ENCODE measurements around the gene GSG1L2. TPM values are rescaled to one million over a fixed set of nuclear protein-coding genes. Genes with fewer than 3 reads are reported as not detected.

Gene GSG1L2
- total RNA-seq, 2 donors from 2014 or later = not detected

- Mint-ChIP-seq H3K36me3 (ENCODE audit: low read depth) (no peaks in the 10 kb centered on the region), H3K4me1 (no peaks in the 10 kb centered on the region), H3K4me3 (no peak overlapping the region), H3K27me3 (peaks cover 19% of the 10 kb centered on the region), H3K27ac (no peak overlapping the region), H3K9me3 (no peaks in the 10 kb centered on the region)
- no peak for ATAC-seq (replicated peaks)
Measured at GRCh38 chr17:9837551-9838471, 15.9 kb upstream of the GSG1L2 start.

DNA sequence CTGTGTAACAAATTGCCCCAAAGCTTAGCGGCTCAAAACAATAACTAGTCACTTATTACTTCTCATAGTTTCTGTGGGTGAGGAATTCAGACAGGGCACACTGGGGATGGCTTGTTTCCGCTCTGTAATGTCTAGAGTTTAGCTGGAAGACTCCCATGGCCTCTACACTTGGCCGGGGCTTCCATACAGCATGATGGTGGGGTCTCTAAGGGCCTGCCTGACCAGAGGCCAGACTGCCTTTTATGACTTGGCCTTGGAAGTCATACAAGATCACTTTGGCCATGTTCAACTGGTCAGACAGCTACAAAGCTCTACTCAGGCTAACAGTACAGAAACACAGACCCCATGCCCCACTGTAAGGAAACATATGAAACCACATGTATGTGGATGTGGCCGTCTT lies 12.0 kb upstream of the GSG1L2 start:
- no peak for ATAC-seq (replicated peaks)
- no peak overlapping the region for H3K27ac Mint-ChIP-seq
- no peaks in the 10 kb centered on the region for H3K9me3 Mint-ChIP-seq
- H3K27me3 Mint-ChIP-seq = peaks cover 13% of the 10 kb centered on the region
- no peaks in the 10 kb centered on the region for H3K4me1 Mint-ChIP-seq
- no peak overlapping the region for H3K4me3 Mint-ChIP-seq
- H3K36me3 Mint-ChIP-seq (ENCODE audit: low read depth) = no peaks in the 10 kb centered on the region

DNA sequence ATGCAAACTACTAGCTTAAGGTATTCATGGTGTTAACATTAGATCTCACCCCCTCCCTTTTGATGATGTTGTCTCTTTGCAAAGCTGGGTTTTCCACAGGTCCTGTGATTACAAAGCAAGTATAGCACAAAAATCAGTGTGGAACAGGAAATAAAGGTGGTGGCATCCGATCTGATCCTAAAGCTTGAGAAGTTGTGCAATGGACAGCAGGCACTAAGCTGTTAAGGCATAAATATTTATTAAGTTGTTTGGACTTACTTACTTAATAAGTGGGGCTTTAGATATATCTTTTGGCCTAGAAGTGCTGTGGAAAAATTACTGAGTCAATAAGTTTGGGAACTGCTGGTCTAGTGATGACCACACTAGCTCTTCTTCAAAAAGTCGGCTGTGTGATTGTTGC lies 8.8 kb upstream of the GSG1L2 start:
- Mint-ChIP-seq H3K27ac (no peak overlapping the region), H3K4me1 (no peaks in the 10 kb centered on the region), H3K27me3 (peaks cover 9% of the 10 kb centered on the region), H3K9me3 (no peaks in the 10 kb centered on the region), H3K4me3 (no peak overlapping the region), H3K36me3 (ENCODE audit: low read depth) (no peaks in the 10 kb centered on the region)
- no peak for ATAC-seq (replicated peaks)

DNA sequence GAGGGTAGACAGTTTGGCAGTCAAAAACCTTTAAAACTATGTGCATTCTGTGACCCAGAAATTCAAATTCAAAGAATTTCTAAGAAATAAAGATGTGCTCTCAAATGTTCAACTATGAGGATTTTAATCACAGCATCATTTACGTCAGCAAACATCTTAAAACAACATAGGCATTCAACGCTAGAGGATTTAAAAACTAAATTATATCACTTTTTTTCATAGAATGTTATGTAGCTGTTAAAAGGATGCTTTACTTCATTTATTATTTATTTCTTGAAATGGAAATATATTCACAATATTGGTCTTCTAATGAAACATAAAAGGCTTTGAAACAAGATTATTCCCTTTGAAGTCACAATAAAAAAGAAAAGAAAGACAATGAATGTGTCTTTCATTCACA lies 7.5 kb upstream of the GSG1L2 start:
- Mint-ChIP-seq H3K27me3 (peaks cover 6% of the 10 kb centered on the region), H3K4me1 (no peaks in the 10 kb centered on the region), H3K36me3 (ENCODE audit: low read depth) (no peaks in the 10 kb centered on the region), H3K4me3 (no peak overlapping the region), H3K27ac (no peak overlapping the region), H3K9me3 (no peaks in the 10 kb centered on the region)
- ATAC-seq (replicated peaks) = no peak

DNA sequence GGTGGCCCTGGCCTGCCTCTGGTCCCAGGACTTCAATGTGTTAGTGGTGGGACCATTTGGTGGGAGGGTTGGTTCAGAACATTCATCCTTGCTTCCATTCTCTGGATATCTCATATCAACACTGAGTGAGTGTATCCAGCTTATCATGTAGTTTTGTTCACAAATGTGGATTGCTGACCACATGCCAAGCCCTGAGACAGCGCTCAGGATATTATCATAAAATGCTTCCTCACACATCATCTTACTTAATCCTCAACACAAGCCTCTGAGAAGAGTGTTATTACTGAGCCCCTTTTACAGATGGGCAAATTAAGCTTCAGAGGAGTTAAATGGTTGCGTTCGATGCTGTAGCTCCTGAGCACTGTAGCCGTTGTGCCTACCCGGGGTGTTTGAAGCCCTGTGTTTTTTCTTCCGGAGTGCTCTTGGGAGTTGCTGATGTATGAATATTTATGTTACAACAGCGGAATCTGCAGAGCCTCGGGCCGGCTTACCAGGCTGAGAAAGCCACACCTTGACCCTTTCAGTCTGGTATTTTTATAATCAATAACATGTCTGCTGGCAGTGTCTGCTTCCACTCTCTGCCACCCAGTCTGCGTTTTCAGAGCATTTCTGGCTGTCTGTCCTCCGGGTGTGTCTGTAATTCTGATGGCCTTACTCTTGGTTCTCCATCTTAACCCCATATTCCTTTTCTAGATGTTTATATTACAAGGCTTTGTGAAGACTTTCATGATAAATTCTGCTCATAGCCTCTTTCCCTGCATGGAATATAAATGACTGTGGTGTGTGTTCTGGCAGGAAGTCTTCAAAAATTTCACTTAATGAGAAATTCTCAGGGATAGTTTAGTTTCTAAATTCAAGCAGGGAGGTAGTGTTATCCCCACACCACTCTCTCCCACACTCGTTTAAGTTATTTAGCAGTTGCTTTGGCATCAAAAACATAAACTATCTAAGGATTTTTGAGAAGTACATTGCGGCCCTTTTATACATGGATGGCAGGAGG lies 6.7 kb upstream of the GSG1L2 start:
- Mint-ChIP-seq H3K4me3 (no peak overlapping the region), H3K27me3 (peaks cover 6% of the 10 kb centered on the region), H3K36me3 (ENCODE audit: low read depth) (no peaks in the 10 kb centered on the region), H3K27ac (no peak overlapping the region), H3K9me3 (no peaks in the 10 kb centered on the region), H3K4me1 (no peaks in the 10 kb centered on the region)
- no peak for ATAC-seq (replicated peaks)

- H3K4me3 Mint-ChIP-seq = no peak within 1 kb of the TSS
- no peak for ATAC-seq (replicated peaks)
- H3K27me3 Mint-ChIP-seq = peaks cover 10% of the 10 kb centered on the region
- no peaks in the 10 kb centered on the region for H3K4me1 Mint-ChIP-seq
- no peak within 1 kb of the TSS for H3K27ac Mint-ChIP-seq
- H3K36me3 Mint-ChIP-seq (ENCODE audit: low read depth) = no peaks in the 10 kb centered on the region
- H3K9me3 Mint-ChIP-seq = no peaks in the 10 kb centered on the region
Measured at GRCh38 chr17:9825641-9826150, 3.8 kb upstream of the GSG1L2 start, which contains the start of gene GLP2R. Gene GLP2R, plus strand, starts transcription at chr17:9825924. Its CDS starts 140 bp downstream, at chr17:9826064.

GRCh38 chr17:9824797-9825338 lies 3.0 kb upstream of the GSG1L2 start:
- no peaks in the 10 kb centered on the region for H3K36me3 Mint-ChIP-seq (ENCODE audit: low read depth)
- H3K4me3 Mint-ChIP-seq = no peak overlapping the region
- no peaks in the 10 kb centered on the region for H3K4me1 Mint-ChIP-seq
- no peaks in the 10 kb centered on the region for H3K9me3 Mint-ChIP-seq
- H3K27me3 Mint-ChIP-seq = peaks cover 10% of the 10 kb centered on the region
- no peak overlapping the region for H3K27ac Mint-ChIP-seq
- no peak for ATAC-seq (replicated peaks)

- no peaks in the 10 kb centered on the region for H3K36me3 Mint-ChIP-seq (ENCODE audit: low read depth)
- no peak for ATAC-seq (replicated peaks)
- no peak overlapping the region for H3K4me3 Mint-ChIP-seq
- no peaks in the 10 kb centered on the region for H3K4me1 Mint-ChIP-seq
- no peaks in the 10 kb centered on the region for H3K9me3 Mint-ChIP-seq
- no peak overlapping the region for H3K27ac Mint-ChIP-seq
- peaks cover 10% of the 10 kb centered on the region for H3K27me3 Mint-ChIP-seq
Measured at GRCh38 chr17:9824094-9824493, 2.2 kb upstream of the GSG1L2 start.

GRCh38 chr17:9820448-9820847 lies 1.4 kb downstream of the GSG1L2 start:
- no peaks in the 10 kb centered on the region for H3K36me3 Mint-ChIP-seq (ENCODE audit: low read depth)
- H3K4me1 Mint-ChIP-seq = no peaks in the 10 kb centered on the region
- H3K27ac Mint-ChIP-seq = no peak overlapping the region
- H3K27me3 Mint-ChIP-seq = peaks cover 9% of the 10 kb centered on the region
- ATAC-seq (replicated peaks) = no peak
- H3K9me3 Mint-ChIP-seq = peaks cover 4% of the 10 kb centered on the region
- no peak overlapping the region for H3K4me3 Mint-ChIP-seq

- Mint-ChIP-seq H3K4me1 (no peaks in the 10 kb centered on the region), H3K27me3 (peaks cover 9% of the 10 kb centered on the region), H3K27ac (no peak overlapping the region), H3K9me3 (peaks cover 4% of the 10 kb centered on the region), H3K4me3 (no peak overlapping the region), H3K36me3 (ENCODE audit: low read depth) (no peaks in the 10 kb centered on the region)
- no peak for ATAC-seq (replicated peaks)
Measured at GRCh38 chr17:9818760-9819159, 3.1 kb downstream of the GSG1L2 start.

- peaks cover 5% of the 10 kb centered on the region for H3K27me3 Mint-ChIP-seq
- no peaks in the 10 kb centered on the region for H3K4me1 Mint-ChIP-seq
- H3K27ac Mint-ChIP-seq = no peak overlapping the region
- H3K4me3 Mint-ChIP-seq = no peak overlapping the region
- H3K36me3 Mint-ChIP-seq (ENCODE audit: low read depth) = no peaks in the 10 kb centered on the region
- peaks cover 4% of the 10 kb centered on the region for H3K9me3 Mint-ChIP-seq
- no peak for ATAC-seq (replicated peaks)
Measured at GRCh38 chr17:9817086-9817485, 4.8 kb downstream of the GSG1L2 start.

- Mint-ChIP-seq H3K4me1 (no peaks in the 10 kb centered on the region), H3K36me3 (ENCODE audit: low read depth) (no peaks in the 10 kb centered on the region), H3K4me3 (no peak overlapping the region), H3K9me3 (peaks cover 4% of the 10 kb centered on the region), H3K27ac (no peak overlapping the region), H3K27me3 (peaks cover 5% of the 10 kb centered on the region)
- ATAC-seq (replicated peaks) = no peak
Measured at GRCh38 chr17:9816472-9816871, 5.4 kb downstream of the GSG1L2 start.

DNA sequence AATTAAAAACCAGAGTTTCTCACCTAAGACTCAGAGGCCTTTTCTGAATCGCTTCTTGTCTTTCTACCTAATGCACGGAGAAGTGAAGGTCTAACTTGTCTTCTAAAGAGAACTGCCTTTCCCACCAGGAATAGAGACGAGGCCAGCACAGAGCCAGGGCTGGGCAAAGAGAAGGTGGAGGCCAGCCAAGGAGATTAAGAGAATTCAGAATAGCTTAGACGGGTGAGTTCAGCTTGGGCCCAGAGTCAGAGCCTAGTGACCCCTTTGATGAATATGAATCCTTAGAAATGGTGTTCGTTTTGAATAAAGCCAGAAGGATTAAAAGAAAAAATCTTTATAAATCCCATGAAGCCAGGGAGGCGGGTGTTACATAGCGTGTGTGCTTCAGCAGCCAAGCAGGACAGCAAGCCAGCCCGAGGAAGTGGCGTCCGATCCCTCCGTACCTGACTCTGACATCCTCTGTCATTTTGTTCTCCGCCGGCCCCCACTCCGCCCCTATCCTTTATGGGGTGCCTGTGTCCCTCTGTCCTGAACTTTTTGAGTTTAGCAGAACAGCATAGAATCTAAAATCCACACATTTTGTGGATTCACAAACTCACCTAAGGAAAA lies 7.4 kb downstream of the GSG1L2 start:
- H3K4me1 Mint-ChIP-seq = no peaks in the 10 kb centered on the region
- ATAC-seq (replicated peaks) = no peak

GRCh38 chr17:9813166-9813565 lies 8.7 kb downstream of the GSG1L2 start:
- Mint-ChIP-seq H3K9me3 (peaks cover 4% of the 10 kb centered on the region), H3K27me3 (peaks cover 10% of the 10 kb centered on the region)

More for the DNA sequence above, 7.4 kb downstream of the GSG1L2 start:
- Mint-ChIP-seq H3K36me3 (ENCODE audit: low read depth) (no peaks in the 10 kb centered on the region), H3K27ac (no peak overlapping the region), H3K9me3 (peaks cover 4% of the 10 kb centered on the region), H3K27me3 (peaks cover 10% of the 10 kb centered on the region), H3K4me3 (no peak overlapping the region)

More at GRCh38 chr17:9813166-9813565, 8.7 kb downstream of the GSG1L2 start:
- Mint-ChIP-seq H3K4me1 (no peaks in the 10 kb centered on the region), H3K4me3 (no peak overlapping the region), H3K27ac (no peak overlapping the region), H3K36me3 (ENCODE audit: low read depth) (no peaks in the 10 kb centered on the region)
- no peak for ATAC-seq (replicated peaks)

Measured in activated T-helper 17 cell treated with anti-CD3 and anti-CD28 coated beads, Interleukin-2, amount 50 U/mL, for 72 hours (primary cell).